ENCODE data around the gene MAGOH.

DNA sequence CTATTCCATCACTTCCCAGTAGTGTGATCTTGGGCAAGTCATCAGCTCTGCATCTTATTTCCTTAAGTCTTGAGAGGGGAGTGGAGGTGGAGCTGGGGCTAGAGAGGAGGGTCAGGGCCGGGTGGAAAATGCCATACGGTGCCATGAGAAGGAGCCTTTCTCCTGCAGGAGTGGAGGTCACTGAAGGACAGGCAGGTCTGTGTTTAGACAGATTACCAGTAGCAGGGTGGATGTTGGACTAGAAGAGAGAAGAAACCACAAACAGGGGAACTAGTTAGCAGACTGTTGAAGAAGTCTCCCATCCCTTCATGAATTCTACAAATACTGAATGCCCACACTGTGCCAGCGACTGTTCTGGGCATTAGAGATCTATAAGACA, 55.6 kb downstream of the MAGOH start:
- no peak for TF ChIP-seq CTCF (IDR thresholded peaks at IDR 0.05; ENCODE audit: borderline replicate concordance, extremely low read depth, low read length, poor library complexity, severe bottlenecking)
- no peak for TF ChIP-seq EZH2 (IDR thresholded peaks at IDR 0.05; ENCODE audit: borderline replicate concordance, low read depth, low read length, severe bottlenecking)

Measured in DND-41 (cell line).